Measurements from ENCODE around the gene SCLY. TPM values are rescaled to one million over a fixed set of nuclear protein-coding genes. Genes with fewer than 3 reads are reported as not detected.

The SCLY gene
- total and polyA plus RNA-seq, 2 donors (not counting 1 experiment from before 2014, with no cell fraction given), result 5.3 to 16.5 TPM

DNA sequence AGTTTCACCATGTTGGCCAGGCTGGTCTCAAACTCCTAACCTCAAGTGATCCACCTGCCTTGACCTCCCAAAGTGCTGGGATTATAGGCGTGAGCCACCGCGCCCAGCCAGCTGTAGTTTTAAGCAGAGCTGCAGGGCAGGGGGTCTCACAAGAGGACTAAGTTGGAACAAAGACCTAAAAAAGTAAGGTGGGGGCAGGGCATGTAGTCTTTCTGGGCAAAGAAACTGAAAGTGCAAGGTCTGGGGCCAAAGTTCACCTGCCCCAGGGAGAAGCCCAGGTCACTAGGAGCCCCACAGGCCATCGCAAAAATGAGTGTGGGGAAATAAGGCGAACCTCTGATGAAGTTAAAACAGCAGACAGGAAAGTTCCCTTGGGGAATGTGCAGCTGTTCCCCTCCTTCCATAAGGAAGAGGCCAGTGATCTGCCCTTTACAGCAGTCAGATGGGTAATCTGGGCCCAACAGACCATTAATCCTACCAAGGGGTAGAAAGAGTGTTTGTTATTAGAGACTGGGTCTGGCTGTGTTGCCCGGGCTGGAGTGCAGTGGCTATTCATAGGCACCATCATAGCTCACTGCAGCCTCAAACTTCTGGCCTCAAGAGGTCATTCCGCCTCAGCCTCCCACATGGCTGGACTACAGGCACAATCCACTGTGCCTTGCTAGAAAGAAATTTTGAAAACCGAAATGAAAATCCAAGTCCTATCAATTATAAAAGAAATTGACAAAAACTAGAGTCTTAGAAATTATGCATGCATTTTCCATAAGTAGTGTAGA is 2.8 kb downstream of the SCLY start:
- Histone ChIP-seq H3K9me3 (ENCODE audit: control insufficient read depth, insufficient read depth, low read depth, low read length) (no peaks in the 10 kb centered on the region), H3K4me3 (replicated peaks in 1 of 4; ENCODE audit: control extremely low read depth in 1 of 4, insufficient read depth in 1 of 4, low read depth in 3 of 4, low read length in 4 of 4) (no peak overlapping the region), H3K4me1 (ENCODE audit: control insufficient read depth, extremely low read depth, insufficient read depth, low read length) (no peaks in the 10 kb centered on the region), H3K79me2 (ENCODE audit: control insufficient read depth, insufficient read depth, low read length) (no peaks in the 10 kb centered on the region), H3K27me3 (ENCODE audit: control insufficient read depth, insufficient read depth, low read length) (no peaks in the 10 kb centered on the region), H3K27ac (ENCODE audit: insufficient read depth, low read length) (no peak overlapping the region), H4K20me1 (ENCODE audit: control insufficient read depth, extremely low read depth, insufficient read depth, low read length) (no peaks in the 10 kb centered on the region), H3K9ac (ENCODE audit: insufficient read depth, low read length) (no peak overlapping the region), H3K36me3 (ENCODE audit: control insufficient read depth, insufficient read depth, low read length) (peaks cover 5% of the 10 kb centered on the region), H2AFZ (ENCODE audit: low read length) (no peak overlapping the region), H3K4me2 (ENCODE audit: extremely low read depth, insufficient read depth, low read length) (no peak overlapping the region)
- TF ChIP-seq EZH2 (IDR thresholded peaks at IDR 0.05; ENCODE audit: low read length, missing control alignments) (no peak), CTCF (conservative IDR thresholded peaks at IDR 0.05 in 1 of 2, IDR thresholded peaks at IDR 0.05 in 1 of 2; ENCODE audit: low read depth in 1 of 2, low read length in 2 of 2) (no peak)
- DNase-seq (ENCODE audit: low read depth in 2 of 2), result no peak

- TF ChIP-seq EZH2 (IDR thresholded peaks at IDR 0.05; ENCODE audit: low read length, missing control alignments), result no peak
- TF ChIP-seq CTCF (conservative IDR thresholded peaks at IDR 0.05 in 1 of 2, IDR thresholded peaks at IDR 0.05 in 1 of 2; ENCODE audit: low read depth in 1 of 2, low read length in 2 of 2), result no peak
- Histone ChIP-seq H3K9me3 (ENCODE audit: control insufficient read depth, insufficient read depth, low read depth, low read length) (no peaks in the 10 kb centered on the region), H3K4me3 (replicated peaks in 1 of 4; ENCODE audit: control extremely low read depth in 1 of 4, insufficient read depth in 1 of 4, low read depth in 3 of 4, low read length in 4 of 4) (no peak overlapping the region), H2AFZ (ENCODE audit: low read length) (no peak overlapping the region), H3K27me3 (ENCODE audit: control insufficient read depth, insufficient read depth, low read length) (no peaks in the 10 kb centered on the region), H3K4me2 (ENCODE audit: extremely low read depth, insufficient read depth, low read length) (no peak overlapping the region), H3K9ac (ENCODE audit: insufficient read depth, low read length) (no peak overlapping the region), H3K79me2 (ENCODE audit: control insufficient read depth, insufficient read depth, low read length) (no peaks in the 10 kb centered on the region), H3K27ac (ENCODE audit: insufficient read depth, low read length) (no peak overlapping the region), H3K36me3 (ENCODE audit: control insufficient read depth, insufficient read depth, low read length) (peaks cover 7% of the 10 kb centered on the region), H4K20me1 (ENCODE audit: control insufficient read depth, extremely low read depth, insufficient read depth, low read length) (no peaks in the 10 kb centered on the region), H3K4me1 (ENCODE audit: control insufficient read depth, extremely low read depth, insufficient read depth, low read length) (no peaks in the 10 kb centered on the region)
- no peak for DNase-seq (ENCODE audit: low read depth in 2 of 2)
Observed at GRCh38 chr2:238064376-238064775, 3.6 kb downstream of the SCLY start.

DNA sequence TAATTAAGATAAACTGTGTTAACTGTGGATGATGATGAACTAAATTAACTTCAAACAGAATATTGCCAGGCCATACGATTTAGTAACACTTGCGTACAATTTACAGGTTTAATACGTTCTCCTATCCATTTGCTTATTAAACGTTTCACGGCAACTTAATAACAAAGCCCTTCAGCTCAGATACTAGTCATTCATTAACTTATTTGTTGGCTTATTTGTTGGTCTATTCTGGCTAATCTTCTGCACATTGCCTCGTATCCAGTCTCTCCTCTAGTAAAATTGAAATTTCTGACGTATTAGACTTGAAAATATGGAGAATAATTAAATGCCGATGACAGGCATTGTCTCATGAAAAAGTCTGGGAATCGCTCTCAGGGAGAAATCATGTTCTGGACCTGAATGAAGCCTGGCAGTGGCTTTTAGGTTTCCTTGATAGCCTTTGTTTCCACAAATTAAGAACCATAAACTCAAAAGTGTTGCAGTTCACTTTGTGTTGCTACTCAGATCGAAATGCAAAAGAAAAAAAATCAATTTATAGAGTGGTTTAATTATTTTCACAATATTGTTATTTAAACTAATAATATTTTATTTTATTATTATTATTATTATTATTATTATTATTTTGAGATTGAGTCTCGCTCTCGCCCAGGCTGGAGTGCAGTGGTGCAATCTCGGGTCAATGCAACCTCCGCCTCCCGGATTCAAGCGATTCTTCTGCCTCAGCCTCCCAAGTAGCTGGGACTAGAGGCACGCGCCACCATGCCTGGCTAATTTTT is 4.5 kb downstream of the SCLY start:
- no peaks in the 10 kb centered on the region for H3K27me3 ChIP-seq (ENCODE audit: control insufficient read depth, insufficient read depth, low read length)
- no peak overlapping the region for H3K4me2 ChIP-seq (ENCODE audit: extremely low read depth, insufficient read depth, low read length)
- no peak overlapping the region for H2AFZ ChIP-seq (ENCODE audit: low read length)

More for the DNA sequence above, 4.5 kb downstream of the SCLY start:
- Histone ChIP-seq H3K36me3 (ENCODE audit: control insufficient read depth, insufficient read depth, low read length) (peaks cover 8% of the 10 kb centered on the region), H3K4me1 (ENCODE audit: control insufficient read depth, extremely low read depth, insufficient read depth, low read length) (no peaks in the 10 kb centered on the region), H3K4me3 (replicated peaks in 1 of 4; ENCODE audit: control extremely low read depth in 1 of 4, insufficient read depth in 1 of 4, low read depth in 3 of 4, low read length in 4 of 4) (no peak overlapping the region), H3K27ac (ENCODE audit: insufficient read depth, low read length) (no peak overlapping the region), H3K9me3 (ENCODE audit: control insufficient read depth, insufficient read depth, low read depth, low read length) (no peaks in the 10 kb centered on the region), H3K9ac (ENCODE audit: insufficient read depth, low read length) (no peak overlapping the region), H4K20me1 (ENCODE audit: control insufficient read depth, extremely low read depth, insufficient read depth, low read length) (no peaks in the 10 kb centered on the region), H3K79me2 (ENCODE audit: control insufficient read depth, insufficient read depth, low read length) (no peaks in the 10 kb centered on the region)
- no peak for DNase-seq (ENCODE audit: low read depth in 2 of 2)
- TF ChIP-seq EZH2 (IDR thresholded peaks at IDR 0.05; ENCODE audit: low read length, missing control alignments) (no peak), CTCF (conservative IDR thresholded peaks at IDR 0.05 in 1 of 2, IDR thresholded peaks at IDR 0.05 in 1 of 2; ENCODE audit: low read depth in 1 of 2, low read length in 2 of 2) (no peak)
